ENCODE data around the gene TNFAIP1.
A peak's percentile ranks its signal among the peaks of the same experiment; 100 is the strongest.

Gene TNFAIP1

DNA sequence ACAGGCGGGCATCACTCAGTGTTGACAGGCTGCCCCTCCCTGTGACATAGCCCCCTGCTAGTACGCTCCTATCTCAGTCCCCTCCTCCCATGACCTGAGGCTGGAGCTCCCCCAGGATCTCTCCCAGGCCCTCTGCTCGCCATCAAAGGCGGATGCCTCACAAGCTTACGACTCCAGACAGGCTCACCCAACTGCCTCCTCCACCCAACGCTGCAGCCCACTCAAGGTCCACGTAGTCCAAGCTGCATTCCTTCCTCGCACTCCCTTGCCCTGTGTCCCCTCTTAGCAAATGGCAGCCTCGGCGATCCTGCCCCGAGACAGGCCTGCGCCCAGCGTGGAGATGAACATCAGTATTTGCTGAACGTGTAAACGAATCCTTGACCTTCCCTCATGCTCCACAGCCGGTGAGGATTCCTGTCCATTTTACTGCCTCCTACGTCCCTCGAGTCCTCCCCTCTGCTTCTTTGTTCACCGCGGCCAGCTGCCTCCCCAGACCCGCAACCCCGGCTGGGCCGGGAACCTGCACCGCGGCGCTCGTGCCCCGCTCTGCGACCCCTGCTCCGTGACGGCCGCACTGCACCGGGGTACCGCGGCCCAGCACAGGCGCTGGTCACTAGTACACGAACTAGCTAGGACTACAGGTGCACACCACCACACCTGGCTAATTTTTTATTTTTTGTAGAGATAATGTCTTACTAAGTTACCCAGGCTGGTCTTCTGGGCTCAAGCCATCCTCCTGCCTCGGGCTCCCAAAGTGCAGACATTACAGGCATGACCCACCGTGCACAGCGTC, 17.4 kb upstream of the TNFAIP1 start:
- peak overlapping the region; percentile 55 for H3K4me3 ChIP-seq (ENCODE audit: low read depth, low read length)
- DNase-seq (ENCODE audit: low read depth): no peak
- TF ChIP-seq, protein P1, sequence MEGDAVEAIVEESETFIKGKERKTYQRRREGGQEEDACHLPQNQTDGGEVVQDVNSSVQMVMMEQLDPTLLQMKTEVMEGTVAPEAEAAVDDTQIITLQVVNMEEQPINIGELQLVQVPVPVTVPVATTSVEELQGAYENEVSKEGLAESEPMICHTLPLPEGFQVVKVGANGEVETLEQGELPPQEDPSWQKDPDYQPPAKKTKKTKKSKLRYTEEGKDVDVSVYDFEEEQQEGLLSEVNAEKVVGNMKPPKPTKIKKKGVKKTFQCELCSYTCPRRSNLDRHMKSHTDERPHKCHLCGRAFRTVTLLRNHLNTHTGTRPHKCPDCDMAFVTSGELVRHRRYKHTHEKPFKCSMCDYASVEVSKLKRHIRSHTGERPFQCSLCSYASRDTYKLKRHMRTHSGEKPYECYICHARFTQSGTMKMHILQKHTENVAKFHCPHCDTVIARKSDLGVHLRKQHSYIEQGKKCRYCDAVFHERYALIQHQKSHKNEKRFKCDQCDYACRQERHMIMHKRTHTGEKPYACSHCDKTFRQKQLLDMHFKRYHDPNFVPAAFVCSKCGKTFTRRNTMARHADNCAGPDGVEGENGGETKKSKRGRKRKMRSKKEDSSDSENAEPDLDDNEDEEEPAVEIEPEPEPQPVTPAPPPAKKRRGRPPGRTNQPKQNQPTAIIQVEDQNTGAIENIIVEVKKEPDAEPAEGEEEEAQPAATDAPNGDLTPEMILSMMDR (IDR thresholded peaks at IDR 0.05; ENCODE audit: low read depth, low read length, missing control alignments): no peak
- in situ Hi-C loops (cut with HindIII; ENCODE audit: low sequenced_read_pairs): no loop called here

DNA sequence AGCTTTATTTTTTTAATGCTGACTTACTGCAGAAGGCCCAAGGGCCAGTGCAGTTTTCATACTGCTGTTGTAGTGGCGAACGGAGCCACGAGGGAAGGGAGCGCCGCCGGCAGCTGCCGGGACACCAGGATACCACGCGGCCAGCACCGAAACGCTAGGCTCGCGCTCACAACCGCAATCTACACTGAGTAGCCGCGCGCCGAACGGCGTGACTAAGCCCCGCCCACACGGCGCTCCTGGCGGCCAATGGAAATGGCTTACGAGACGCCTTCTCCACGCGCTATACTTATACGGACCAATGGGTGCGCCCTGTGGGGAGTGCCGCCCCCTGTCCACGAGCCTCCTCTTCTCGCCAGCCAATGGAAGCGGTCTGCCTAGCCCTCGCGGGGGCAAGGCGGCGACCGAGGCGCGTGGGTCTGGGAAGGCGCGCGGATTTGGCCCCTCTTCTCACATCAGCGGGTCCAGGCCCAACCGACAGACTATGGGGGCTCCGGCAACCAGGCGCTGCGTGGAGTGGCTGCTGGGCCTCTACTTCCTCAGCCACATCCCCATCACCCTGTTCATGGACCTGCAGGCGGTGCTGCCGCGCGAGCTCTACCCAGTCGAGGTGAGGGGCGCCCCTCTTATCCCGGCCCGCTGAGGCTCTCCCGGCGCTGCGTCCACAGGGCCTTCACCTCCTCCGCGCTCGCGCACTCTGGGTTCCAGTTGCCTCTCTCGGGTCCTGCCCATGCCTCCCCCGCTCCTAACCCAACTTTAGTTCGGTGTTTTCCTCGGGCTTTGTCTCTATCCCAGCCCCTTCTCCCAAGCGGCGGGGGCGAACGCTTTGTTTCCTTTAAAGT, 16.6 kb upstream of the TNFAIP1 start, which contains the start of gene TMEM97:
Gene TMEM97, plus strand, starts transcription at position 442 of the 839 bp plus-strand sequence. Its CDS starts 40 bp downstream, at position 482.
- TF ChIP-seq, protein P1 (IDR thresholded peaks at IDR 0.05; ENCODE audit: low read depth, low read length, missing control alignments): peak; percentile 33
- in situ Hi-C loops (cut with HindIII; ENCODE audit: low sequenced_read_pairs): no loop called here
- peak; percentile 95 for DNase-seq (ENCODE audit: low read depth)
- H3K4me3 ChIP-seq (ENCODE audit: low read depth, low read length): peak within 1 kb of the TSS; percentile 55

DNA sequence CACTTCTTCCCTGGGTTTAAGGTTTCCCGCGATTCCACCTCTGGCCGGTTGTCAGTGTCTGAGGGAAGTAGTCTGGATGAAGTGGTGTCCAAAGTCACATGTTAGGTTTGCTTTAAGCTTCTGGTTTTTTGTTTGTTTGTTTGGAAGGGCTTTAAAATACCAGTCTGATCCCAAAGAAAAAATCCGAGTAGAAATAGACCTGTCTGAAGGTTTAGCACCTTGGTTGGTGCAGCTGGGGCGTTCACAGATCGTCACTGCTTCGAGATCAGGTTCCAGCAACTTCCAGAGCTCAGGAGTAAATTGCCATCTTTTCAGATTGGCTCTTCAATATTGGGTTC, 16.0 kb upstream of the TNFAIP1 start:
- in situ Hi-C loops (cut with HindIII; ENCODE audit: low sequenced_read_pairs): no loop called here
- H3K4me3 ChIP-seq (ENCODE audit: low read depth, low read length): peak overlapping the region; percentile 55
- DNase-seq (ENCODE audit: low read depth): no peak
- TF ChIP-seq, protein P1 (IDR thresholded peaks at IDR 0.05; ENCODE audit: low read depth, low read length, missing control alignments): no peak

DNA sequence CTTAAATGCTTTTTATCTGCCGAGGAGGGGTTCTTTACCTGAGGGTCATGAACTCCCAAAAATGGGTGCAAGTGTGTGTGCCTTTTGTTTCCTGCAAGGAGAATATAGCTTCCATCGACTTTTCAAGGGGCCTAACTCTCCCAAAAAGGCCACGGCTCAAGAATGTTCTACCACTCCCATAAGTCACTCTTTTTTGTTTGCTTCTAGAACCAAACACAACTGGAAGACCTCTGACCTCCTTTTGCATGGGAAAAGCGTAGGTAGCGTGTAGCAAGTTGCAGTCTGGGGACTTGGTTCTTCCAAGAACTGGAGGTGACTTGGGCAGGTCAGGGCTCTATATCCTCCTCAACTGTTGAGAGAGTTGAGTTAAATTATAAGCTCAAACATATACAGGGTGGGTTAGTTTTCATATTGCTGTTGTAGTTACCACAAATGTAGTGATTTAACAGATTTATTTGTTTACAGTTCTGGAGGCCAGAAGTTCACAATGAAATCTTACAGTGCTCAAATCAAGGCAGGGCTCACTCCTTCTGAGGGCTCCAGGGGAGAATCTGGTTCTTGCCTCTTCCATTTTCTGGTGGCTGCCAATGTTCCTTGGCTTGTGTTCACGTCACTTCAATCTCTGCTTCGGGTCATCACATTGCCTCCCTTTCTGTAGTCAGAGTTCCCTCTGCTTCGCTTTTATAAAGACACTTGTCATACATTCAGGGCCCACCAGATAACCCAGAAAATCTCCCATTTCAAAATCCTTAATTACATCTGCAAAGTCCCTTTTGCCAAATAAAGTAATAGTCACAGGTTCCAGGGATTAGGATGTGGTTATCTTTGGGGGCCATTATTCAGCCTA, 15.1 kb upstream of the TNFAIP1 start:
- no peak for DNase-seq (ENCODE audit: low read depth)
- in situ Hi-C loops (cut with HindIII; ENCODE audit: low sequenced_read_pairs): no loop called here
- TF ChIP-seq, protein P1 (IDR thresholded peaks at IDR 0.05; ENCODE audit: low read depth, low read length, missing control alignments): no peak
- H3K4me3 ChIP-seq (ENCODE audit: low read depth, low read length): peak overlapping the region; percentile 55

DNA sequence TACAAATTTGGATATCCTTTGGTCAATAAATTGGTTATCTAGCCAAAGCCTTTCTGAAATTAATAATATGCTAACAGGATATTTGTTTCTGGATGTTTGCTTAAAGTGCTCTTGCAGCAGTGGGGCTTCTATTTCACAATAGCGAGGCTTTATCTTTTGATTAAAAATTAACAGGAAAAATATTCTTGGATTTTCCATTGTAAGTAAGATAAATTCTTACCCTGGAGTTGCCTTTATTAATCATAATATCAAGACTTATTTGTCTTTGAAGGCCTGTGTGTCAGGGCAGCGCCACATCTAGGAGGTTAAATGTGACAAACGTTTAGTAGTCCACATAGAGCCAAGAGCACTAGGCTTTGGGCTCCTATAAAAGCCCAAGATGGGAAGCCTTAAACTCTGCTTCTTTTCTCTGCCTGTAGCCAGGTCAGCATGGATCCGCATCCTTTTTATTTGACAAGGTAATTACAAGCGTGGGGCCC, 11.3 kb upstream of the TNFAIP1 start:
- no peak for DNase-seq (ENCODE audit: low read depth)
- in situ Hi-C loops (cut with HindIII; ENCODE audit: low sequenced_read_pairs): no loop called here
- H3K4me3 ChIP-seq (ENCODE audit: low read depth, low read length): no peak overlapping the region
- TF ChIP-seq, protein P1 (IDR thresholded peaks at IDR 0.05; ENCODE audit: low read depth, low read length, missing control alignments): no peak

DNA sequence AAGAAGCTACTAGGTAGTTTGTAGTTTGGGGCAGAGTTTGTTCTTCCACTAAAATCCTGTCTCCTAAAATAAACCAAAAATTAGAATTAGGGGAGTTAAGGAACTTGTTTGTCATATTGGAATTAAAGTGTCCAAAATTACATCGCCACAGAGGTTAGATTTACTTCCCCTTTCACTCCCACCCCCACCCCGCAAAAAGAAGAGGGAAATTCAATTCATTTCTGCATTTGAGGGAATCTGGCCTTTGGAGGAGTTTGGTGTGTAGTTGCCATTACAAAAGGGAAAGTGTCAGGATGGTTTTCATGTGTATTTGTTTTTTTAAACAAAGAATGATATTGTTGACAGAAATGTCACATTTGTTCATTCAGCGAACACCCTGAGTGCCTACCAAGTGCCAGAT, 10.8 kb upstream of the TNFAIP1 start:
- no peak overlapping the region for H3K4me3 ChIP-seq (ENCODE audit: low read depth, low read length)
- in situ Hi-C loops (cut with HindIII; ENCODE audit: low sequenced_read_pairs): no loop called here
- DNase-seq (ENCODE audit: low read depth): no peak
- TF ChIP-seq, protein P1 (IDR thresholded peaks at IDR 0.05; ENCODE audit: low read depth, low read length, missing control alignments): no peak

Measured in astrocyte of the cerebellum (primary cell).